Fibroblast of skin of scalp (primary cell): ENCODE data around the gene CTNNBIP1.

Experiments
- DNase-seq: peaks from one replicate; pipeline ENCODE4 v3.0.0-alpha.2; 2013

Gene CTNNBIP1

GRCh38 chr1:9852410-9853248 lies 57.4 kb downstream of the CTNNBIP1 start:
- peak; percentile 68 for DNase-seq

DNA sequence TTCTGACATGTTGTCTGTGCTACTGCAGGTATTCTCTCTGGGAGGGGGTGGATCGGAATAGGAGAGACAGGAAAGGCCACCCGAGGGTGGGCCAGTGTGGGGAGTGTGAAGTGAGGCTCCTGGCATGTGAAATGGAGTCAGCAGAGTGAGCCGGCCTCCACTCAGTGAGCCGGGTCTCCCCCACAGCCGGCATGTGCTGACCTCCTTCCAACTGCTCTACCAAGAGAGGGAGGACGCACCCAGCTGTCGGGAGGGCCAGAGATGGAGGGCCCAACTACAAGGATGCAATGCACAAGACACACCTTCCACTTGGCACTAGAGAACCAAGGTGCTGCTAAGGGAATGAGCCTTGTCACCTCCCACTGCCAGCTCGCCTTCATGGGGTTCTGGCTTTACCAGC lies 58.1 kb downstream of the CTNNBIP1 start:
- no peak for DNase-seq

DNA sequence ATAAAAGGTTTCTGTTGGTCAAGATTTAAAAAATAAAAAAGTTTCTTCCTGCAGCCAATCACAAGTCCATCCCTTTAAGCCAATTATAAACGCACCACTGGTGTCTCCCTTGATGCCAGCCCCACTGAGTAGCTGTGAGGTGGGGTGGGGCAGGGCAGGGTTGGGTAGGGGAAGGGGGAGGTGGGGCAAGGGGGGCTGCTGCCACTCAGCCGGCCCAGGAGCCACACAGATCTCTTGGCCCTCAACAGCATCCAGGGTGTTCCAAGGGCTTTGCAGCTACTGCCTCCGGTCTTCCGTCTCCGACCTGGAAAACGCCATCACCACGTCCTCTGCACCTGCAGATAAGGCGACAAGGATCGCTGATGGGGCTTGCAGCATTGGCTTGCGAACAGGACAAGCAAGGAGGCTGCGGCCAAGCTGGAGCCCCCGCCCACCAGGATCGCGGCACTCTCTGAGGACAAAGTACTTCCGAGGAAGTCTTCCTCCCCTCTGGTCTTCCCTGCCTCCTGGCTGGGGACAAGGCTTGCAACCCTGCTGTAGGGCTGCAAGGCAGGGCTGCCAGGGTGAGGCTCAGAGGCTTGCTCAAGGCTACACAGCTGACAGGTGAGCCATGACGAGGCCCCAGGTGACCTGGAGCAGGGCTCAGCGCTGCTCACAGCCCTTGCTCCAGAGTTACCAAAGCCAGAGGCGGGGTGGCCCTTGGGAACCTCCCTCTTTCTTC lies 59.5 kb downstream of the CTNNBIP1 start:
- DNase-seq: no peak

DNA sequence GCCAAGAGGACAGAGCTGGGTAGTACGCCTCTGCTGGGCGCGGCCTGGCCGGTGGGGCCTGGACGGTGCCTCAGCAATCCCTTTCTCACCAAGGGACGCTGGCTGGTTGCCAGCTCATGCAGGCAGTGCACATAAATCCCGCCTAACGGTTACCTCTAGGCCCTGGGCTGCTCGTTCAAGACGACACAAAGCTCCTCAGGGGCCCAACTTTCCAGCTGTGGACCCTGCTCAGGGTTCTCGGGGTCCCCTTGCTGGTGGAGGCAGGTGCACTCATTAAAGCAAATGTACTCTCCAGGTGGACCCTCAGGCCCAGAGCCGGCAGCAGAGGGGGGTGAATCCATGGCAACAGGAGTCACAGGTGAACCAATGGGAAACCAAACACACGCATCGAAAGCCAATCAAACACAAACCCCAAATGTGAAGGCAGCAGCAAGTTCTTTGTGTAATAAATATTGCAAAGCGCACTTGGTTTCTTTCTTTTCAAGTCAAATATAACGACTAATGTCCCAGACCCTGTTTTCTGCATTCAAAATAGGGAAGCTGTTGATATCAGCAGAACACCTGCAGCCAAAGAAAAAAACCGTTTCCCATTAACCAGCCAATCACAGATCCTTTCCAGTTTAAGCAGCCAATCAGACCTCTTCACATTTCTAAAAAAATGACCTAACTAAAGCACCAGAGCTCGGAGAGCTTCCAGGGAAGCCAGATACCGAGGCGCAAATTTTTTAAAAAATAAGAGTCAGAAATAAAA lies 60.2 kb downstream of the CTNNBIP1 start:
- DNase-seq: no peak

DNA sequence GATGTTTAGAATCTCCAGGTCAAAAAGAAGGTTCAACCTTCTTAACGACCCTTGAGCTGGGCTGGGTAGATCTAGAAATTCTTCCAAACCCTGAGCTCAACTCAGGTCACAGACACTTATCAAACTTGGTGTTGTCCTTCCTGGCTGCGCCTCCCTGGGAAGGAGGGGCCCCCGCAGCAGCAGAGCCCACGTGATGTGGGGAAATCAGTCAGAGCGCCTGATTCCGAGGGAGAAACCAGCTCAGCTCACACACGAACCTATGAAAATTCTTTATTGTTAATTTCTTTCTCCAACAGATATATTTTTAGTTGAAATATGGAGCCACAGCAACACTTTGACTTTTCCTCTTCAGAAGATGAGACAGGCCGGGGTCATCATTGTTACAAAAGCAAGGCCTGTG lies 62.0 kb downstream of the CTNNBIP1 start:
- DNase-seq: no peak

DNA sequence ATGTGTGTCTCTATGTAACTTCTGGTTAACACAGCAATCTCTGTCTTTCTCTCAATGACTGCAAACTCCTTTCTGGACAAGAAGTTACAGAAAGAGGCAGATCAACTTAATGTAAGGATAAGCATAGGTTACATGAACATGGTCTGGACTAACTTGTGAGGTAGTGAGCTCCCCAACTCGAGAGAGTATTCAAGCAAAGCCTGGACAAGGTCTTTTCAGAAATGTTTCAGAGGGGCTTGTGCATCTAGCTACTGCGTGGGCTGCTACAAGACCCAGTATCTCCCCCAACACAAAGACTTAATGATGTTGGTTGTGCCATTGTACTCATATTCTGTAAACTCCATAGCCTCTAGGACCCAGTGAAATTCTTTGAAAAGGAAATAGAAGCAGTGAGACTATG lies 62.8 kb downstream of the CTNNBIP1 start:
- DNase-seq: no peak

GRCh38 chr1:9846611-9847171 lies 63.4 kb downstream of the CTNNBIP1 start:
- no peak for DNase-seq

DNA sequence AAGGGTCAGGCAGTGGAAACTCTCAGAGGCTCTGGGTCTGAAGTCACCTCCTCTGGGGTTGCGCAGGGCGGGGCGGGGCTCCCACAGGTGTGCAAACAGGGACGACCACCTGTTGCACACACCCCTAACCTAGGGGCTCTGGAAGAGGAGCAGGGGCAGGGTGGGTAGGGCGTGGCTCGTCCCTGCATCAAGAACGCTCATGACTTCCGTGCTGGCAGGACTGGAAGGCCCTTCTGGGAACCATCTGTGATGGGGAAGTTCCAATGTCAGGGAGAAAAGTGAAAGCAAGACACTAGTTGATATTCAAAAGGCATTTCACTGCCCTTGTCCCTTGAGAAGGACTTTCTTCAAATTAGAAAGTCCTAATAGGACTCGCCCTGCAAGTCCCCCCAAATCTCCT lies 64.2 kb downstream of the CTNNBIP1 start:
- no peak for DNase-seq

GRCh38 chr1:9844756-9845155 lies 65.3 kb downstream of the CTNNBIP1 start:
- DNase-seq: no peak

GRCh38 chr1:9844106-9844505 lies 66.0 kb downstream of the CTNNBIP1 start:
- no peak for DNase-seq

- no peak for DNase-seq
Measured at GRCh38 chr1:9843576-9843945, 66.5 kb downstream of the CTNNBIP1 start.

GRCh38 chr1:9842781-9843575 lies 67.1 kb downstream of the CTNNBIP1 start:
- DNase-seq: no peak

- peak; percentile 51 for DNase-seq
Measured at GRCh38 chr1:9842073-9842711, 67.9 kb downstream of the CTNNBIP1 start.

GRCh38 chr1:9841460-9841859 lies 68.6 kb downstream of the CTNNBIP1 start:
- DNase-seq: no peak

- DNase-seq: no peak
Measured at GRCh38 chr1:9840176-9840575, 69.9 kb downstream of the CTNNBIP1 start.

DNA sequence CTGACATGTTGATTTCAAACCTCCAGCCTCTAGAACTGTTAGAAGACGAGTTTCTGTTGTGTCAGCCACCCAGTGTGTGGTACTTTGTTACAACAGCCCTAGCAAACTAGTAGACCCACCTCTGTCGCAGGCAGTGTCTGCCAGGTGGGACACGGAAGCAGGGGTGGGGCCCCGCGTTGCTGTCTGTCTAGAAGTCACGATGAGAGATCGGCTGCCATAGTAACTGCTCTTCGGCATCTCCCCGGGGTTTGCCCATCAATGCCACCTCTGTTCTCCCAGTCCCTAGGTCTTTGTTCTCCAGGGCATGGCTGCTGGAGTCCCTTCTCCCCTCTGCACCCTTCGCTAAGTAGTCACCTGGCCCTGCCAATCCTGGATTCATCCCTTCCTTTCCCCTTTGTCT lies 71.1 kb downstream of the CTNNBIP1 start:
- no peak for DNase-seq

GRCh38 chr1:9836632-9836960 lies 73.5 kb downstream of the CTNNBIP1 start:
- DNase-seq: no peak

GRCh38 chr1:9835758-9836631 lies 74.1 kb downstream of the CTNNBIP1 start:
- no peak for DNase-seq

DNA sequence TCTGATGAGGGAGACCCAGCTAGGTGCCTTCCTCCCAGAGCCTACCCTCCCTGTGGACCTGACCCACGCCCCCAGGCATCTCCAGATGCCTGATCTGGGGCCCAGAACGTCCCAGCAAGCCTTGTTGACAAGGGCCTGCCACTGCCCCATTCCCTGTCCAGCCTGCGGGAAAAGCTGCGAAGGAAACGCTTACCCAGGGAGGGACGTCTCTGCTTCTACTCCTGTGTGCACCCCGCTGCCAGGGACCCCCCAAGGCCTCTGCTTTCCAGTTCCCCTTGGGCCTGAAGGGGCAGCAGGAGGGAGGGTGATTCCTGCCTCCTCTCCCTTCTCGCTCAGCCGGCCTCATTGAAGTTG lies 74.7 kb downstream of the CTNNBIP1 start:
- no peak for DNase-seq

GRCh38 chr1:9833632-9834031 lies 76.4 kb downstream of the CTNNBIP1 start:
- DNase-seq: no peak
